Skeletal muscle tissue (tissue), 4 donors: ENCODE results near the gene ADCY3. TPM values are rescaled to one million over a fixed set of nuclear protein-coding genes. Genes with fewer than 3 reads are reported as not detected.

Experiments used
- H3K27ac ChIP-seq: one replicate; pipeline ENCODE4 v1.7.0; 2013; ENCODE audit warnings: mild to moderate bottlenecking, low read depth, low read length, inconsistent platforms
- H3K27me3 ChIP-seq, 3 donors: one replicate each; pipeline ENCODE4 v1.7.0; 2013; ENCODE audit warnings: low read length in 3 of 3; ENCODE audit not compliant: control insufficient read depth in 3 of 3, insufficient read depth in 3 of 3
- H3K36me3 ChIP-seq, 3 donors: one replicate each; pipeline ENCODE4 v1.7.0; 2013; ENCODE audit warnings: low read length in 3 of 3; ENCODE audit not compliant: control insufficient read depth in 3 of 3, insufficient read depth in 3 of 3
- H3K4me1 ChIP-seq, 3 donors: one replicate each; pipeline ENCODE4 v1.7.0; 2013; ENCODE audit warnings: low read length in 3 of 3, mild to moderate bottlenecking in 3 of 3; ENCODE audit not compliant: control insufficient read depth in 3 of 3, insufficient read depth in 3 of 3
- H3K4me3 ChIP-seq, 3 donors: one replicate each; pipeline ENCODE4 v1.7.0; 2013; ENCODE audit warnings: low read length in 3 of 3
- H3K9ac ChIP-seq, 3 donors: one replicate each; pipeline ENCODE4 v1.7.0; 2013; ENCODE audit warnings: low read length in 3 of 3, mild to moderate bottlenecking in 3 of 3, moderate library complexity in 2 of 3, low read depth in 1 of 3
- H3K9me3 ChIP-seq, 3 donors: one replicate each; pipeline ENCODE4 v1.7.0; 2013; ENCODE audit warnings: low read length in 3 of 3; ENCODE audit not compliant: control insufficient read depth in 3 of 3
- total RNA-seq: library from RNA; depleted of rRNA; stranded (reverse); fragments of >200 nt; gene quantifications from one replicate; pipeline ENCODE4 v1.2.3, GENCODE V29; 2014
- donor health status: Osteomylitis.

ADCY3 gene
- total RNA-seq, 1 donor from 2014 or later, result 13.6 TPM

DNA sequence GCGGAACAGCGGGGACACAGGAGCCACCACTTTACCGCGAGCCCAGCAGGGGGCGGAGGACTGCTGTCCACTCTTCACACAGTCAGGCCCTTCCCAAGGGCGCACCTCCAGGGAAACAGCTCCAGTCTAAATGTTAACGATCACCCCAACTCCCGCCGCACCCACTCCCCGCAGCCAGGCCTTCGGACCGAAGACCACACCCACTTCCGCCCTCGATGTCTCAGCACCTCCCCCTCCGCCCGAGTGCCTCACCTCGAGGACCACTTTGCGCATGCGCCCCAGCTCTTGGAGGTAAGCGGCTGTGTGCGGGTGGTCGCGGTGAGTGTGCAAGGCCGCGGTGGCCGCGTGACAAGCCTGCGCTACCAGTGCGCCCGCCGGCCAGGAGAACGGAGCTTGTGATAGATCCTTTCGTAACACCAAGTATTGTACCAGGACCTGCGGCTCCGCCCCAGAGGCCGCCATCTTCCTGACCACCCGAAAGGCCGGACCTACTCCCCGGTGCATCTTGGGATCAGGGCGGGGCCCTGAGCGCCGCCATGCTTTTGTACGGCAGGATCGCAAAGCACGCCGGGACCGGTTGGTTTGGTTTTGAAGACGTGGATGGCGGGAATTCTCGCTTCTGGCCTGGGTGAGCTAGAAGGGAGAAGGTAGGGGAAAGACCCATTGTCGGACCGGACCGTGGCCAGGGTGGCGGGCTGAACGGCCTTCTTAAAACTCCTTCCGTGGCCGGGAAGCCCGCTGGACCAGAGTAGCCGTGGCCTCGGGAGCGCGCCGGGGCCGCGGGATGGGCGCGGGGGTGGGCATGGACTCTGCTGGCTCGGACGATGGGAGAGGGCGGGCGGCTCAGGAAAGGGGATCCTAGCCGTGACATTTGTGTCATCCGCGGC, 126.9 kb downstream of the ADCY3 start, which contains the start of the genes CENPO and PTRHD1:
CENPO (plus strand) TSS at position 552 of the 887 bp plus-strand sequence. CDS start 495 bp downstream, outside the sequence.
PTRHD1 (minus strand) TSS at position 518 of the 887 bp plus-strand sequence; CDS start at position 504, 14 bp downstream.
- Histone ChIP-seq H3K4me3 (peak within 1 kb of the TSS; percentile 85 to 98 (median 90)), H3K4me1 (peaks cover 8 to 15% (median 10%) of the 10 kb centered on the region in 3 donors), H3K9ac (peak within 1 kb of the TSS; percentile 88 to 98 (median 94)), H3K27me3 (no peaks in the 10 kb centered on the region), H3K27ac (peak within 1 kb of the TSS; percentile 90), H3K9me3 (no peaks in the 10 kb centered on the region), H3K36me3 (peaks cover 3 to 10% (median 4%) of the 10 kb centered on the region in 3 donors)

DNA sequence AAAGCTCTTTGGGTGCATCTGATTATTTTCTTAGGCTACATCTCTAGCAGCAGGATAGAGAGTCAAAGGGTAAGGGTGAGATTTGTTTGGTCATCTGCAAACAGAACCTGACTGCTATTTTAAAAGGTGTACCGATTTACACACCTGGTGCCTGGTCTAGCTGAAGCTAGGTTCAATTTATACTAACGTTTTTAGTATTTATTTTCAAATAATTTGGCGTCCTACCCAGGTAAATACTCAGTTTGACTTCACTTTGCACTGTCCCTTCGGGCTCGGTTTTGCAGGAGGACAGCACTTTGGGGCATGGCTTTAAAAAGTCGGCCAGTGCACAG, 127.5 kb downstream of the ADCY3 start:
- H3K4me3 ChIP-seq, result peak overlapping the region; percentile 85 to 98 (median 90)
- H3K9ac ChIP-seq, result peak overlapping the region; percentile 88 to 98 (median 94)

DNA sequence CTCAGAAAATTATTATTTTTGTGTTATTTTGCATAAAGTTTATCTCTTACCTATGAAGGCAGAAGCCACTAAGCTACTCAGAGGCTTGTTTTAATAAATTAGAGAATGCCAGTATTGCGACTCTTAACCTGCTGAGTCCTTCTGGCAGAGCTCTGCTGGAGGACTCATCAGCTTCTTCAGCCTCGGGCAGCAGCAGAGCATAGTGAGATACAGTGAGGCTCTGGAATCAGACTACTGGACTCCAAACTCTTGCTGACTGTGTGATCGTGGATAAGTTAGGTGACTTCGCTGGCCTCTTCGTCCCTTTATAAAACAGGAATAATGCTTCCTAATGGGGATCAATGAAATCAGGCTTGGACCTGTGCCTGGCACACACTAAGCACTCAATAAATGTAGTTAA, 128.6 kb downstream of the ADCY3 start:
- H3K36me3 ChIP-seq, result peaks cover 3 to 10% (median 4%) of the 10 kb centered on the region in 3 donors
- H3K9me3 ChIP-seq, result no peaks in the 10 kb centered on the region
- H3K4me3 ChIP-seq, result no peak overlapping the region
- no peak overlapping the region for H3K27ac ChIP-seq
- H3K27me3 ChIP-seq, result no peaks in the 10 kb centered on the region
- H3K9ac ChIP-seq, result no peak overlapping the region
- peaks cover 8 to 15% (median 10%) of the 10 kb centered on the region in 3 donors for H3K4me1 ChIP-seq

More for the DNA sequence above, 127.5 kb downstream of the ADCY3 start:
- Histone ChIP-seq H3K36me3 (peaks cover 3 to 10% (median 4%) of the 10 kb centered on the region in 3 donors), H3K4me1 (peaks cover 8 to 15% (median 10%) of the 10 kb centered on the region in 3 donors), H3K9me3 (no peaks in the 10 kb centered on the region), H3K27ac (peak overlapping the region; percentile 90), H3K27me3 (no peaks in the 10 kb centered on the region)

DNA sequence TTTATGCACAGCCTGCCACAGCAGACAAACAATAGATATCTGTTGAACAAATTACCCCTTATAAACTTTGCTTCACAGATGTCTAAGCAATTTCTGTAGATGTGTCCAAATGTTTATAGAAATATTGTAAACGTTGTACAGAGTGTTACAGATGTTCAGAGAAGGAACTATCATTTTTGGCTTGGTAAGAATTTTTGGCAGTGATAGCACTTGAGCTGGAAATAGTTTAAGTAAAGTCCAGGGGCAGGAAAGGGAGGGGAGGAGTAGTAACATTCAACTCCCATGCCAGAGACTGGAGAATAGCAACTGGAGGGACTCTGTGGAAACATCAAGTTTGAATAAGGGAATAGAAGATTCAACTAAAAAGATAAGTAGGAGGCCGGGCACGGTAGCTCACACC, 131.2 kb downstream of the ADCY3 start:
- Histone ChIP-seq H3K4me1 (peaks cover 3 to 10% (median 7%) of the 10 kb centered on the region in 3 donors), H3K27ac (no peak overlapping the region), H3K9ac (no peak overlapping the region), H3K27me3 (no peaks in the 10 kb centered on the region), H3K9me3 (no peaks in the 10 kb centered on the region), H3K36me3 (peaks cover 3 to 10% (median 4%) of the 10 kb centered on the region in 3 donors), H3K4me3 (no peak overlapping the region)

DNA sequence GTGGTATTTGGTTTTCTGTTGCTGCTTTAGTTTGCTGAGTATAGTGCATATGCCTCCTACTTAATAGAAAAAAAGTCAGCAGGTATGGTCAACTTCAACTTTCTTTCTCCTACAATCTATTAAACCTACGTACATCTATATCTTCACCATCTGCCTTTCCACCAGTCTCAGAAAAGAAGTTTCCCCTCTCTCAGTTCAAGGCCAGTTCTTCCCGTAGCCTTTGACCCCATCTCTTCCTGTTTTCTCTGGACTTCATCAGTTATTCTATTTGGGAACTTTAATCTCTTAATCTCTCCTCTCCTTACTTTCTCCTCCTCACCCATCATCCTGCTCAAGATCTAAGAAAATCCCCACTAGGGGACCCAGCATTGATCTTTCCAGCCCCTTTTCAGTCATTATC, 132.5 kb downstream of the ADCY3 start:
- H3K27ac ChIP-seq, result no peak overlapping the region
- no peak overlapping the region for H3K9ac ChIP-seq
- H3K4me1 ChIP-seq, result peaks cover 0 to 3% (median 3%) of the 10 kb centered on the region in 3 donors
- no peak overlapping the region for H3K4me3 ChIP-seq
- peaks cover 3 to 10% (median 4%) of the 10 kb centered on the region in 3 donors for H3K36me3 ChIP-seq
- no peaks in the 10 kb centered on the region for H3K27me3 ChIP-seq
- no peaks in the 10 kb centered on the region for H3K9me3 ChIP-seq

- Histone ChIP-seq H3K36me3 (peaks cover 3 to 10% (median 4%) of the 10 kb centered on the region in 3 donors), H3K4me1 (no peaks in the 10 kb centered on the region), H3K27me3 (no peaks in the 10 kb centered on the region), H3K4me3 (no peak overlapping the region), H3K27ac (no peak overlapping the region), H3K9ac (no peak overlapping the region), H3K9me3 (no peaks in the 10 kb centered on the region)
Measured at GRCh38 chr2:24785671-24786321, 134.2 kb downstream of the ADCY3 start.

DNA sequence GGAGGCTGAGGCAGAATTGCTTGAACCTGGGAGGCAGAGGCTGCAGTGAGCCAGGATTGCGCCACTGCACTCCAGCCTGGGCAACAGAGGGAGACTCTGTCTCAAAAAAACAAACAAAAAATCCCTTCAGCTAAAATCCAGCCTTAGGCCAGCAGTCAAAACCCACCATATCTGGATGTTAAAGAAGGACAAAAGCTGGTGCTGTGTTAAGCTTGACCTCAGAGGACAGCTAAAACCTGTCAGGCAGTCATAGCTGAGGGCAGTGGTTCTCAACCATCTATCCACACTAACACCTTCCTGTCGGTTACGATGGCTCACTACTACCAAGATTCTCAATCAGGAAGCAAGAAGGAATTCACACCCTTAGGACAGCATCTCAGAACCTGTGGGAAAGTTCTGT, 136.4 kb downstream of the ADCY3 start:
- H3K4me1 ChIP-seq, result no peaks in the 10 kb centered on the region
- H3K4me3 ChIP-seq, result no peak overlapping the region
- H3K9me3 ChIP-seq, result no peaks in the 10 kb centered on the region
- no peak overlapping the region for H3K9ac ChIP-seq
- no peaks in the 10 kb centered on the region for H3K27me3 ChIP-seq
- H3K36me3 ChIP-seq, result no peaks in the 10 kb centered on the region
- no peak overlapping the region for H3K27ac ChIP-seq

DNA sequence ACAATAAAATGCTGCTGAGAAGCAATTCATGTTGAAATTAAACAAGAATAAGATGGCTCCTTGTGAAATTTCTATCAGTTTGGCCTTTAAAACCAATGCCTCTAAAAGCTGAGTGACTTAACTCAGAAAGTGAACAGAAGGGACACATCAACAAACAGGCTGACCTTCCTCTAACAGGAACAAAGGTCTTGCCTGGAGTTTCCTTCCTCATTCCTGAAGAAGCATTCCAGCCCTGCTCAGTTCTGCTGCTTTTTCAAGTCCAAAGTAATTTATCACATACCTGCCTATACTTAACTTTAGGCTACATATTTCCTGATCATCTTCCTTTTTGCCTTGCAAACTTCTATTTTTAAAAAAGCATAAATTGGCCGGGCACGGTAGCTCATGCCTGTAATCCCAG, 140.9 kb downstream of the ADCY3 start:
- Histone ChIP-seq H3K27ac (no peak overlapping the region), H3K27me3 (no peaks in the 10 kb centered on the region), H3K9ac (no peak overlapping the region), H3K4me1 (no peaks in the 10 kb centered on the region), H3K9me3 (no peaks in the 10 kb centered on the region), H3K36me3 (no peaks in the 10 kb centered on the region), H3K4me3 (no peak overlapping the region)

DNA sequence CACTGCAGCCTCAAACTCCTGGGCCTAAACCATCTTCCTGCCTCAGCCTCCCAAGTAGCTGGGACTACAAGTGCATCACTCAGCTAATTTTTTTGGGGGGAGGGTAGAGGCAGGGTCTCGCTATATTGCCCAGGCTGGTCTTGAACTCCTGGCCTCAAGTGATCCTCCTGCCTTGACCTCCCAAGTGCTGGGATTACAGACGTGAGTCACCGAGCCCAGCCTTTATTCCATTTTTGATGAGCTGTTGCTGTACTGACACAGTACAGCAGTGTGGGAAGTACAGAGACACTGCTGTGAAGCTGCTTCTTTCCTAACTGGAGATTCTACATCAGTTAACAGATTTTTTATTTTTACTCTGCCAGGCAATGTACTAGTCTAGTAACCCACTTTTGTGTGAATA, 145.7 kb downstream of the ADCY3 start:
- H3K27me3 ChIP-seq, result no peaks in the 10 kb centered on the region
- H3K9ac ChIP-seq, result no peak overlapping the region
- no peak overlapping the region for H3K4me3 ChIP-seq
- no peaks in the 10 kb centered on the region for H3K4me1 ChIP-seq
- H3K9me3 ChIP-seq, result no peaks in the 10 kb centered on the region
- H3K36me3 ChIP-seq, result peaks cover 3 to 5% (median 5%) of the 10 kb centered on the region in 3 donors
- H3K27ac ChIP-seq, result no peak overlapping the region
